BJ (cell line): Measurements from ENCODE around the gene RIMBP2. TPM values are rescaled to one million over a fixed set of nuclear protein-coding genes. Genes with fewer than 3 reads are reported as not detected.

Experiments used
- CTCF ChIA-PET: fragments of 350-600 bp; formaldehyde crosslinking; extraction: SDS; loops from one replicate; lab custom pipeline; 2021; ENCODE audit warnings: antibody characterized with exemption, inconsistent platforms; lab: Yijun Ruan, JAX
- POLR2A ChIA-PET: fragments of 300-600 bp; sonication (Branson Sonifier 250); formaldehyde crosslinking; extraction: SDS; loops from one replicate; lab custom pipeline; 2021; ENCODE audit warnings: antibody characterized with exemption; lab: Charles Lee
- DNase-seq: peaks from one replicate; pipeline ENCODE4 v3.0.0-alpha.2; 2011; ENCODE audit warnings: low read depth
- H3K27me3 ChIP-seq: 2 replicates; pipeline ENCODE4 v1.6.0; 2011; ENCODE audit warnings: low read length; ENCODE audit not compliant: control insufficient read depth, insufficient read depth
- H3K36me3 ChIP-seq: 2 replicates; pipeline ENCODE4 v1.5.1; 2011; ENCODE audit warnings: low read length; ENCODE audit not compliant: control insufficient read depth, insufficient read depth
- H3K4me3 ChIP-seq: 2 replicates; pipeline ENCODE4 v1.5.1; 2011; ENCODE audit warnings: low read depth, mild to moderate bottlenecking, control low read depth, low read length
- CTCF ChIP-seq: IDR thresholded peaks from 2 replicates; pipeline ENCODE4 v1.5.1; 2011; ENCODE audit warnings: low read depth, mild to moderate bottlenecking, control low read depth, inconsistent platforms, low read length, moderate library complexity; ENCODE audit not compliant: insufficient read depth
- polyA plus RNA-seq: library from polyadenylated mRNA; depleted of rRNA; stranded (reverse); fragments of >200 nt; gene quantifications from 2 replicates; pipeline ENCODE4 v1.2.3, GENCODE V29; 2011

Gene RIMBP2
- polyA plus RNA-seq, 1 experiment: 0.05 TPM

GRCh38 chr12:130712346-130713065 is 3.6 kb downstream of the RIMBP2 start:
- H3K4me3 ChIP-seq: no peak overlapping the region
- no peak for DNase-seq
- H3K27me3 ChIP-seq: peaks cover 1% of the 10 kb centered on the region; the same call in 1 of the 2 replicates
- CTCF ChIA-PET: interaction anchor here (1.7 kb wide), 1 partner anchor 36 kb away, joined by 4 read pairs; no protein-coding TSS in a partner anchor
- no peaks in the 10 kb centered on the region for H3K36me3 ChIP-seq
- TF ChIP-seq CTCF: no peak
- POLR2A ChIA-PET: no interaction called here

- peaks cover 1% of the 10 kb centered on the region; the same call in 1 of the 2 replicates for H3K27me3 ChIP-seq
- ChIA-PET POLR2A (no interaction called here), CTCF (no interaction called here)
- no peak for DNase-seq
- no peak for TF ChIP-seq CTCF
- H3K4me3 ChIP-seq: no peak overlapping the region
- H3K36me3 ChIP-seq: no peaks in the 10 kb centered on the region
These were observed 4.3 kb downstream of the RIMBP2 start for GRCh38 chr12:130711756-130712155.

GRCh38 chr12:130710733-130711080 is 5.4 kb downstream of the RIMBP2 start:
- H3K4me3 ChIP-seq: no peak overlapping the region
- DNase-seq: no peak
- ChIA-PET CTCF (no interaction called here), POLR2A (no interaction called here)
- H3K36me3 ChIP-seq: no peaks in the 10 kb centered on the region
- TF ChIP-seq CTCF: no peak
- no peaks in the 10 kb centered on the region; the same call in 1 of the 2 replicates for H3K27me3 ChIP-seq

- Histone ChIP-seq H3K4me3 (no peak overlapping the region), H3K27me3 (no peaks in the 10 kb centered on the region; the same call in 1 of the 2 replicates), H3K36me3 (no peaks in the 10 kb centered on the region)
- no peak for TF ChIP-seq CTCF
- no peak for DNase-seq
- ChIA-PET CTCF (no interaction called here), POLR2A (no interaction called here)
These were observed 5.9 kb downstream of the RIMBP2 start for GRCh38 chr12:130709971-130710732.
